Bronchus fibroblast of lung (primary cell): ENCODE results near the gene NFATC3. TPM values are rescaled to one million over a fixed set of nuclear protein-coding genes. Genes with fewer than 3 reads are reported as not detected.

Source experiments
- total RNA-seq: library from RNA; depleted of rRNA; stranded (reverse); fragments of >200 nt; gene quantifications from 2 replicates; pipeline ENCODE4 v1.2.3, GENCODE V29; 2015

Gene NFATC3
- total RNA-seq, result 9.1 and 10.9 TPM in 2 replicates

DNA sequence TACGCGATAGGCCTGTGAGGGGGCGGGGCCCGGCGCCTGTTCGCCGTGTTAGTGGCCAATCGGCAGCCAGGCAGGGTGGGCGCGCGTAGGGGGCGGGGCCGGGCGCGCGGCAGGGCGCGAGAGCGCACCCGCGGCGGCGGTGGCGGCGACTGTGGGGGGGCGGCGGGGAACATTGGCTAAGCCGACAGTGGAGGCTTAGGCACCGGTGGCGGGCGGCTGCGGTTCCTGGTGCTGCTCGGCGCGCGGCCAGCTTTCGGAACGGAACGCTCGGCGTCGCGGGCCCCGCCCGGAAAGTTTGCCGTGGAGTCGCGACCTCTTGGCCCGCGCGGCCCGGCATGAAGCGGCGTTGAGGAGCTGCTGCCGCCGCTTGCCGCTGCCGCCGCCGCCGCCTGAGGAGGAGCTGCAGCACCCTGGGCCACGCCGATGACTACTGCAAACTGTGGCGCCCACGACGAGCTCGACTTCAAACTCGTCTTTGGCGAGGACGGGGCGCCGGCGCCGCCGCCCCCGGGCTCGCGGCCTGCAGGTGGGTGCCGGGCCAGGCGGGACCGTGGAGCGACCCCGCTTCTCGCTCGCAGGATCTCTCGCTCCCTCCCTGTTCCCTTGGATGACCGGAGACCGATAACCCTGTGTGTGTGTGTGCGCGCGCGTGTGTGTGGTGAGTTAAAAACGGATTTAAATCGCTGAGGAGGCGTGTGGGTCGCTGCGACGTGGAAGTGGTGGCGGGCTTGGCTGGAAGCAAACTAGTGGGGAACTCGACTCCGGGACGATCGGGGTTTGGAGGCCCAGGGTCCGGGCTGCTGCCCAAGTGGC lies at the start of gene NFATC3:
TSS of gene NFATC3 (plus strand) at position 112 of the 813 bp plus-strand sequence. CDS start at position 424, 312 bp downstream.

GRCh38 chr16:68235887-68236136 lies 150.6 kb downstream of the NFATC3 start, which contains the start of gene ESRP2:
TSS of gene ESRP2 (minus strand) at chr16:68236127. CDS start at chr16:68236045, 82 bp downstream.

GRCh38 chr16:68244903-68245853 lies 160.0 kb downstream of the NFATC3 start, which contains the start of gene PLA2G15:
TSS of gene PLA2G15 (plus strand) at chr16:68245373. CDS start at chr16:68245427, 54 bp downstream.

GRCh38 chr16:68264128-68265077 lies 179.2 kb downstream of the NFATC3 start, which contains the start of gene SLC7A6:
TSS of gene SLC7A6 (plus strand) at chr16:68264526. CDS start at chr16:68274727, 10,201 bp downstream.

Other genes with a start within 250 kb of the NFATC3 start
- gene THAP11, start 243.1 kb upstream of the NFATC3 start, total RNA-seq, result 35.1 and 35.2 TPM in 2 replicates
- gene NUTF2, start 238.4 kb upstream of the NFATC3 start, total RNA-seq, result 154 and 200 TPM in 2 replicates
- gene CENPT, start 237.7 kb upstream of the NFATC3 start, total RNA-seq, result 38.0 and 38.8 TPM in 2 replicates
- gene EDC4, start 212.3 kb upstream of the NFATC3 start, total RNA-seq, result 48.5 and 62.5 TPM in 2 replicates
- gene NRN1L, start 200.5 kb upstream of the NFATC3 start, total RNA-seq, result 0.30 and 0.50 TPM in 2 replicates
- 10.6 and 12.5 TPM in 2 replicates for gene PSKH1, start 192.1 kb upstream of the NFATC3 start, total RNA-seq
- 1.0 and 1.3 TPM in 2 replicates for gene CTRL, start 153.5 kb upstream of the NFATC3 start, total RNA-seq
- gene PSMB10, start 148.5 kb upstream of the NFATC3 start, total RNA-seq, result 40.0 and 47.4 TPM in 2 replicates
- gene LCAT, start 141.2 kb upstream of the NFATC3 start, total RNA-seq, result 10.1 and 11.6 TPM in 2 replicates
- gene SLC12A4, start 116.7 kb upstream of the NFATC3 start, total RNA-seq, result 29.4 and 33.1 TPM in 2 replicates
- gene DPEP3, start 104.9 kb upstream of the NFATC3 start, total RNA-seq, result not detected in 2 replicates
- gene DPEP2, start 85.9 kb upstream of the NFATC3 start, total RNA-seq, result not detected in 2 replicates
- gene DPEP2NB, start 69.5 kb upstream of the NFATC3 start, total RNA-seq, result not detected in 2 replicates
- 6.4 and 7.7 TPM in 2 replicates for gene DDX28, start 62.1 kb upstream of the NFATC3 start, total RNA-seq
- gene DUS2, start 62.1 kb upstream of the NFATC3 start, total RNA-seq, result 19.5 and 22.0 TPM in 2 replicates
- gene ESRP2, start 150.8 kb downstream of the NFATC3 start, total RNA-seq, result 0.30 and 0.50 TPM in 2 replicates
- gene PLA2G15, start 160.0 kb downstream of the NFATC3 start, total RNA-seq, result 17.5 and 18.7 TPM in 2 replicates
- gene SLC7A6, start 179.2 kb downstream of the NFATC3 start, total RNA-seq, result 9.7 and 12.8 TPM in 2 replicates
- gene SLC7A6OS, start 225.6 kb downstream of the NFATC3 start, total RNA-seq, result 8.3 and 11.3 TPM in 2 replicates
- gene PRMT7, start 225.6 kb downstream of the NFATC3 start, total RNA-seq, result 35.0 and 48.8 TPM in 2 replicates